ENCODE results near the gene LLCFC1. TPM values are rescaled to one million over a fixed set of nuclear protein-coding genes. Genes with fewer than 3 reads are reported as not detected.

Gene LLCFC1
- total RNA-seq, 4 donors from 2014 or later = not detected

DNA sequence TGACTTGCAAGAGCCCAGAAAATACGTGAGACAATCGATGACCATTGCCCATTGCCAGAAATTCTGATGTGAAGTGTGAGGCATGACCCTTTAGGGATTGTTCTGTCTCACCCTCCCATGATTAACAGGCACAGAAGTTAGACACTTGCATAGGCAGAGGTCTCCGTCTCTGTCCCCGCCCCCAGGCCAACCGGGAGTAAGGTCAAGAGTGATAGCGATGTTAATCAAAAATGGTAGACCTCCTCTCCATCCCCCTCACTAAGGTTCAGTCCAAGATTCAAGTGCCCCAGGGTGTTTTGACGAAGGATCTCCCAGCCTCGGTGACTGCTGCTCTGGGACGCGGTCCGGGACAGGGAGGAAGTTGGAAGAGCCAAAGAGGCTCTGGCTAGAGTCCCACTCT is 31.0 kb upstream of the LLCFC1 start:
- DNase-seq (no peak), ATAC-seq (no peak)
- H3K4me1 ChIP-seq = no peaks in the 10 kb centered on the region
- no peak overlapping the region for H3K4me3 ChIP-seq
- H3K27ac ChIP-seq = no peak overlapping the region
- TF ChIP-seq, protein P1, sequence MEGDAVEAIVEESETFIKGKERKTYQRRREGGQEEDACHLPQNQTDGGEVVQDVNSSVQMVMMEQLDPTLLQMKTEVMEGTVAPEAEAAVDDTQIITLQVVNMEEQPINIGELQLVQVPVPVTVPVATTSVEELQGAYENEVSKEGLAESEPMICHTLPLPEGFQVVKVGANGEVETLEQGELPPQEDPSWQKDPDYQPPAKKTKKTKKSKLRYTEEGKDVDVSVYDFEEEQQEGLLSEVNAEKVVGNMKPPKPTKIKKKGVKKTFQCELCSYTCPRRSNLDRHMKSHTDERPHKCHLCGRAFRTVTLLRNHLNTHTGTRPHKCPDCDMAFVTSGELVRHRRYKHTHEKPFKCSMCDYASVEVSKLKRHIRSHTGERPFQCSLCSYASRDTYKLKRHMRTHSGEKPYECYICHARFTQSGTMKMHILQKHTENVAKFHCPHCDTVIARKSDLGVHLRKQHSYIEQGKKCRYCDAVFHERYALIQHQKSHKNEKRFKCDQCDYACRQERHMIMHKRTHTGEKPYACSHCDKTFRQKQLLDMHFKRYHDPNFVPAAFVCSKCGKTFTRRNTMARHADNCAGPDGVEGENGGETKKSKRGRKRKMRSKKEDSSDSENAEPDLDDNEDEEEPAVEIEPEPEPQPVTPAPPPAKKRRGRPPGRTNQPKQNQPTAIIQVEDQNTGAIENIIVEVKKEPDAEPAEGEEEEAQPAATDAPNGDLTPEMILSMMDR (IDR thresholded peaks at IDR 0.05 in 4 of 5, conservative IDR thresholded peaks at IDR 0.05 in 1 of 5) = no peak
- TF ChIP-seq POLR2A (IDR thresholded peaks at IDR 0.05) = no peak
- in situ Hi-C loops (cut with MboI; ENCODE audit: low sequenced_read_pairs in 4 of 4) = no loop called here
- intact Hi-C loops (cut with DNase I; ENCODE audit: low total_unique reads) = no loop called here
- no peaks in the 10 kb centered on the region for H3K9me3 ChIP-seq
- H3K36me3 ChIP-seq = no peaks in the 10 kb centered on the region
- no peaks in the 10 kb centered on the region for H3K27me3 ChIP-seq

DNA sequence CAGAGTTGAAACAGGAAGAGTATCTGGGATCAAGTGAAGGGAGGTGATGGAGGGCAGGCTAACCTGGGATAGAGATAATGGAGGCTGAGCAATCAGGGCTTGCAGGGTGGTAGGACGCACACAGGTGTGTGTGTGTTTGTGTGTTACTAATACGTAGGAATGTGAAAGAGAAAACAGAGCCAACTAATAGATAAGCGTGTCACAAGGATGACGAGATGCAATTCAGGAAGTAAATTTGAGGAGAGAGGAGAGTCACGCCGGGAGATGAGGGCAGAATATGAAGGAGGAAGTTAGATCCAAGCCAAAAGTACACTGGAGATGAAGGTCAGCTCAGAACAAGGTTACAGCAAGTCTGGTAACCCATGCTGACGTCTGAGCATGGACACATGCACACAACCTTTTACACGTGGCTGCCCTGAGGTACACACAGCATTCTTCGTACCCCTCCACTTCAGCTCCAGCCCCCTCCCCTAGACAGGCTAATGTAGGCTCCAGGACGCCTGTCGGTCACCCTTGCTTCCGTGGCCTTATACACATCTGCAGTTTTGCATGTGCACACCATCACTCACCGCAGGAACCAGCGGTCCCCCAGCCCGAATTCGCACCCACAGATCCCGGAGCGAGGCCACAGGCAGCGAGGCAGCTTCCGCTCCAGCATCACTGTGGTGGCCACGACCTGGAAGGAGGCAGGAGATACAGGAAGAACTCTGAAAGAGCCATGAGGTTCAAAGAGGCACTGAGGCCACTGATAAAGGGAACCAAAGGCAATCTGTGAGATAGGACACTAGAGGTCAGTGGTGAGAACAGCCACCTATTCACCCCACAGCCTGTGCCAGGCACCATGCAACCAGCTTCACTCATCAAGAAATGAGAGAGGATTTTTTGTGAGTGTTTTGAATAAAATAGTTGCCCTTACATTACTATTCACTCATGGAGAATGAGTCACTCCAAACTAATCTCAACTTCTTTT is 30.1 kb upstream of the LLCFC1 start:
- no peak for ATAC-seq
- no peaks in the 10 kb centered on the region for H3K36me3 ChIP-seq
- H3K9me3 ChIP-seq = no peaks in the 10 kb centered on the region
- no peaks in the 10 kb centered on the region for H3K27me3 ChIP-seq
- no peaks in the 10 kb centered on the region for H3K4me1 ChIP-seq
- H3K27ac ChIP-seq = no peak overlapping the region
- no peak for DNase-seq
- no peak overlapping the region for H3K4me3 ChIP-seq
- TF ChIP-seq, protein P1 (IDR thresholded peaks at IDR 0.05 in 4 of 5, conservative IDR thresholded peaks at IDR 0.05 in 1 of 5) = no peak
- no peak for TF ChIP-seq POLR2A (IDR thresholded peaks at IDR 0.05)
- intact Hi-C loops (cut with DNase I; ENCODE audit: low total_unique reads) = no loop called here
- in situ Hi-C loops (cut with MboI; ENCODE audit: low sequenced_read_pairs in 4 of 4) = no loop called here

DNA sequence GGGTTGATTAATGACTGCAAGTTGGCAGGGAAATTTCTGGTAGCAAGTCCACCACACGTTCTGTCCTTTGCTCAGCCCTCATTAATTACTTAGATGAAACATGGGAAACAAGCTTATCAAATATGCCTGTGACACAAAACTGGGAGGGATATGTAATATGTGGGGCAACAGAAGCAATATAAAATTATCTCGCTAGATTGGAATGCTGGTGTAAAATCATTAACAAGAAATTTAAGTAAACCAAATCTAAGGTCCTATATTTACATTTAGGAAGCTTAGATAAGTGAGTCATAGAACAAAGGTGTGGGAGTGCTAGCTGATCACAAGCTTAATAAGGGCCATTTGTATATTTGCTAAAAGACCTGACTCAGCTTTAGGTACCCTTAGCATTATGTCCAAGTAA is 29.3 kb upstream of the LLCFC1 start:
- DNase-seq = no peak
- H3K27ac ChIP-seq = no peak overlapping the region
- H3K36me3 ChIP-seq = no peaks in the 10 kb centered on the region
- ATAC-seq = no peak
- H3K27me3 ChIP-seq = no peaks in the 10 kb centered on the region
- no peak overlapping the region for H3K4me3 ChIP-seq
- in situ Hi-C loops (cut with MboI; ENCODE audit: low sequenced_read_pairs in 4 of 4) (no loop called here), intact Hi-C loops (cut with DNase I; ENCODE audit: low total_unique reads) (no loop called here)
- no peaks in the 10 kb centered on the region for H3K9me3 ChIP-seq
- TF ChIP-seq, protein P1 (IDR thresholded peaks at IDR 0.05 in 4 of 5, conservative IDR thresholded peaks at IDR 0.05 in 1 of 5) = no peak
- TF ChIP-seq POLR2A (IDR thresholded peaks at IDR 0.05) = no peak
- H3K4me1 ChIP-seq = no peaks in the 10 kb centered on the region

DNA sequence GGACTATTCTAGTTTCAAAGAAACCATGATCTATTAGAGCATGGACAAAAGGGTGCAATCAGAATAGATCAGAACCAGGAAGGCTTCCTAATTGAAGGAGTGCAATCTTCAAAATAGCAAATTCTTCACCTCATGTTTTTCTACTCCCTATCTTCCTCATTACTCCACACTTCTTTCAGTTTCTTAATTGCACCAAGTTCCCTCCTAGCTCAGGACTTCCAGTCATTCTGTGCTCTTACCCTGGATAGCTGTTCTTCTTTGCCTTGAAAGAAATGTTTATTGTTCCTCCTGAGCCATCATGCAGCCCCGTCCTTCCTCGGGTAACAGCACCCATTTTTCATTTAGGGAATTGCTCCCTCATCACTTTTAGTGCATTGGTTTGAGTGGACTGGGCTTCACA is 28.8 kb upstream of the LLCFC1 start:
- Histone ChIP-seq H3K27me3 (no peaks in the 10 kb centered on the region), H3K36me3 (no peaks in the 10 kb centered on the region), H3K4me1 (no peaks in the 10 kb centered on the region), H3K27ac (no peak overlapping the region), H3K9me3 (no peaks in the 10 kb centered on the region), H3K4me3 (no peak overlapping the region)
- TF ChIP-seq POLR2A (IDR thresholded peaks at IDR 0.05) = no peak
- TF ChIP-seq, protein P1 (IDR thresholded peaks at IDR 0.05 in 4 of 5, conservative IDR thresholded peaks at IDR 0.05 in 1 of 5) = no peak
- DNase-seq (no peak), ATAC-seq (no peak)
- in situ Hi-C loops (cut with MboI; ENCODE audit: low sequenced_read_pairs in 4 of 4) (no loop called here), intact Hi-C loops (cut with DNase I; ENCODE audit: low total_unique reads) (no loop called here)
